HepG2 (cell line): ENCODE data around the gene UQCC2. TPM values are rescaled to one million over a fixed set of nuclear protein-coding genes. Genes with fewer than 3 reads are reported as not detected.
A peak's percentile ranks its signal among the peaks of the same experiment; 100 is the strongest.

ENCODE experiments used
- ATAC-seq: fragments of 200-7000 bp; cut with Tn5 transposase; 3 replicates; pipeline ENCODE4 v1.9.1; 2020; ENCODE audit warnings: mild to moderate bottlenecking, moderate library complexity
- BruUV-seq: library from RNA; stranded (reverse); fragments of 400-500 nt; replicated peaks from 2 replicates; lab custom pipeline; 2021; lab: Mats Ljungman, UMichigan
- CTCF ChIA-PET: fragments of 300-600 bp; formaldehyde crosslinking; extraction: SDS; loops from one replicate; lab custom pipeline; 2021; ENCODE audit warnings: low total read pairs, inconsistent platforms, low intra/inter-chr PET ratio; lab: Yijun Ruan, JAX
- POLR2A ChIA-PET: fragments of 350-600 bp; sonication (Branson Sonifier 250); formaldehyde crosslinking; loops from one replicate; lab custom pipeline; 2020; ENCODE audit warnings: antibody characterized with exemption, inconsistent platforms; lab: Yijun Ruan, JAX
- DNase-seq: peaks from one replicate; pipeline ENCODE4 v3.0.0-alpha.2; 2015; ENCODE audit warnings: low spot score
- FAIRE-seq: peaks from 3 replicates; lab custom pipeline; 2011; peaks lifted over from hg19 to GRCh38; lab: Jason Lieb, UNC
- H2AFZ ChIP-seq: one replicate; pipeline ENCODE4 v1.6.1; 2011; ENCODE audit warnings: low read length, inconsistent platforms
- H3K27ac ChIP-seq: fragments of 300-600 bp; 3 replicates; pipeline ENCODE4 v1.8.0; 2011; ENCODE audit warnings: mixed run types, mild to moderate bottlenecking, mixed read lengths, low read length, inconsistent platforms; ENCODE audit not compliant: insufficient read depth; ENCODE audit errors: extremely low read length
- H3K27me3 ChIP-seq, 2 experiments: fragments of 200-600 bp in 1 of 2; 2 replicates in 1 of 2; 3 replicates in 1 of 2; pipeline versions ENCODE4 v1.6.0 to v1.8.0; 2011; ENCODE audit warnings: low read length in 2 of 2, mild to moderate bottlenecking in 2 of 2, moderate library complexity in 2 of 2, inconsistent platforms in 1 of 2; ENCODE audit not compliant: insufficient read depth in 2 of 2, control insufficient read depth in 1 of 2
- H3K36me3 ChIP-seq, 2 experiments: fragments of 200-600 bp in 1 of 2; replicated peaks in 1 of 2; 2 replicates in 1 of 2; 3 replicates in 1 of 2; pipeline versions ENCODE4 v1.5.1 to v1.8.0; 2011; ENCODE audit warnings: low read length in 2 of 2, inconsistent platforms in 1 of 2; ENCODE audit not compliant: insufficient read depth in 2 of 2, control insufficient read depth in 1 of 2
- H3K4me1 ChIP-seq: 2 replicates; pipeline ENCODE4 v1.5.1; 2012; ENCODE audit warnings: low read length, inconsistent platforms; ENCODE audit not compliant: insufficient read depth
- H3K4me2 ChIP-seq: 2 replicates; pipeline ENCODE4 v1.6.0; 2011; ENCODE audit warnings: low read depth, low read length, inconsistent platforms
- H3K4me3 ChIP-seq, 3 experiments: fragments of 200-600 bp in 1 of 3; sonication (generic), shearing (Covaris generic) in 1 of 3; replicated peaks in 1 of 3; 2 replicates each; pipeline ENCODE4 v1.5.1; 2011 to 2016; ENCODE audit warnings: low read length in 3 of 3, inconsistent platforms in 2 of 3, low read depth in 2 of 3, mild to moderate bottlenecking in 2 of 3, control low read depth in 1 of 3, mixed read lengths in 1 of 3; ENCODE audit not compliant: insufficient read depth in 1 of 3
- H3K79me2 ChIP-seq: one replicate; pipeline ENCODE4 v1.6.1; 2011; ENCODE audit warnings: low read length, inconsistent platforms; ENCODE audit not compliant: insufficient read depth
- H3K9ac ChIP-seq: 2 replicates; pipeline ENCODE4 v1.6.0; 2011; ENCODE audit warnings: mild to moderate bottlenecking, low read depth, low read length, inconsistent platforms; ENCODE audit not compliant: insufficient read depth
- H3K9me3 ChIP-seq: 2 replicates; pipeline ENCODE4 v1.5.1; 2012; ENCODE audit warnings: mild to moderate bottlenecking, low read length
- H4K20me1 ChIP-seq: 2 replicates; pipeline ENCODE4 v1.6.0; 2011; ENCODE audit warnings: inconsistent platforms, mild to moderate bottlenecking, low read length, moderate library complexity; ENCODE audit not compliant: insufficient read depth
- AKAP8 ChIP-seq: sonication (generic); formaldehyde crosslinking; IDR thresholded peaks from 2 replicates; pipeline ENCODE4 v1.5.1; 2020; ENCODE audit warnings: mild to moderate bottlenecking, missing genetic modification reagents
- CAMTA2 ChIP-seq: sonication (generic); formaldehyde crosslinking; IDR thresholded peaks from 2 replicates; pipeline ENCODE4 v1.4.0; 2020; ENCODE audit warnings: mild to moderate bottlenecking, missing genetic modification reagents, borderline replicate concordance
- CREBL2 ChIP-seq: sonication (generic); formaldehyde crosslinking; IDR thresholded peaks from 2 replicates; pipeline ENCODE4 v1.8.1; 2023; ENCODE audit warnings: missing genetic modification reagents, mild to moderate bottlenecking, borderline replicate concordance
- FOSL2 ChIP-seq: sonication (generic); formaldehyde crosslinking; IDR thresholded peaks from 2 replicates; pipeline ENCODE4 v1.4.0; 2020; ENCODE audit warnings: missing genetic modification reagents
- IRF9 ChIP-seq: sonication (generic); formaldehyde crosslinking; IDR thresholded peaks from 2 replicates; pipeline ENCODE4 v1.8.0; 2022; ENCODE audit warnings: missing genetic modification reagents, mild to moderate bottlenecking, borderline replicate concordance
- WGBS: methylation state at CpG from one replicate; pipeline ENCODE4 v1.1.6; 2017; ENCODE audit warnings: low lambda C conversion rate; 5-methylcytosine and 5-hydroxymethylcytosine counted together
- in situ Hi-C: cut with HindIII; loops from 2 replicates; pipeline ENCODE4 v1.10.0; 2017; ENCODE audit warnings: low pct_unique_long_range_greater_than_20kb; ENCODE audit not compliant: extremely low pct_ligation_motif_present
- intact Hi-C: fragments of 100-400 bp; cut with micrococcal nuclease; formaldehyde crosslinking; loops from one replicate; pipeline ENCODE4 v1.10.0; 2022; ENCODE audit not compliant: unreplicated experiment
- polyA plus RNA-seq, 8 experiments: library from polyadenylated mRNA; depleted of rRNA in 3 of 8; stranded (reverse) in 7 of 8; unstranded in 1 of 8; fragments of >200 nt; fragmentation: Illumina TruSeq in 4 of 8; extraction: Trizol in 4 of 8; gene quantifications; 2 replicates each; pipeline versions ENCODE4 v1.2.1 to v1.2.3, GENCODE V29; 2011 to 2016; ENCODE audit warnings: low read depth in 4 of 8, missing spikeins in 1 of 8, mixed read lengths in 1 of 8; ENCODE audit not compliant: insufficient read depth in 1 of 8
- total RNA-seq, 5 experiments: library from RNA; depleted of rRNA; stranded (reverse); fragments of >200 nt; fragmentation: Illumina TruSeq; extraction: Trizol; gene quantifications; 2 replicates each; pipeline ENCODE4 v1.2.3, GENCODE V29; 2016; ENCODE audit warnings: low read depth in 1 of 5

Gene UQCC2
- total and polyA plus RNA-seq, 2 of the 13 experiments (the other 11 are each of a cell fraction or from before 2014, with no cell fraction given) = 82.4 to 238 TPM

- TF ChIP-seq IRF9 (no peak), CREBL2 (CRISPR knock-in tag) (no peak), CAMTA2 (CRISPR knock-in tag) (no peak)
Observed at GRCh38 chr6:33721508-33721907, 10.0 kb upstream of the UQCC2 start (continued).

- H3K79me2 ChIP-seq = no peaks in the 10 kb centered on the region
- no peak overlapping the region for H3K4me2 ChIP-seq
- in situ Hi-C loops (no loop called here), intact Hi-C loops (no loop called here)
- CTCF ChIA-PET = no interaction called here
- ATAC-seq (no peak), FAIRE-seq (no peak), DNase-seq (no peak)
- H3K9ac ChIP-seq = no peak overlapping the region
- H4K20me1 ChIP-seq = no peaks in the 10 kb centered on the region
- POLR2A ChIA-PET = interaction anchor here (1.8 kb wide), 1 partner anchor 10 kb away, joined by 9 read pairs; the partner anchor contains the start of gene UQCC2
- no peak overlapping the region for H2AFZ ChIP-seq
- H3K27ac ChIP-seq = no peak overlapping the region
- peaks cover 19% of the 10 kb centered on the region for H3K4me1 ChIP-seq
- H3K36me3 ChIP-seq = no peaks in the 10 kb centered on the region
- no peaks in the 10 kb centered on the region for H3K9me3 ChIP-seq
- 15% methylated on average over 1 of the region's 1 CpG for WGBS
- no peak overlapping the region for H3K4me3 ChIP-seq
- no TSS peak for BruUV-seq
- 0 out of 5 replicates have a peak, but pooled peaks cover 0 to 11% of the 10 kb centered on the region in 2 experiments for H3K27me3 ChIP-seq
- TF ChIP-seq AKAP8 (CRISPR knock-in tag) = no peak
- TF ChIP-seq FOSL2 (CRISPR knock-in tag) = peak; percentile 60
Observed at GRCh38 chr6:33720998-33721397, 9.5 kb upstream of the UQCC2 start.
